GM12875 (cell line): ENCODE data around the gene WWOX.

ENCODE experiments used
- H3K4me3 ChIP-seq: one replicate; pipeline ENCODE4 v1.5.1; 2011; ENCODE audit warnings: low read depth, low read length, control low read depth
- CTCF ChIP-seq: IDR thresholded peaks from 2 replicates; pipeline ENCODE4 v1.5.1; 2011; ENCODE audit warnings: low read depth, mild to moderate bottlenecking, control low read depth, inconsistent platforms, low read length, moderate library complexity, borderline replicate concordance; ENCODE audit not compliant: insufficient read depth

Gene WWOX

GRCh38 chr16:78221892-78222291 is 122.4 kb downstream of the WWOX start:
- TF ChIP-seq CTCF: no peak
- no peak overlapping the region for H3K4me3 ChIP-seq

GRCh38 chr16:78224342-78224741 is 124.9 kb downstream of the WWOX start:
- TF ChIP-seq CTCF: no peak
- H3K4me3 ChIP-seq: no peak overlapping the region

- H3K4me3 ChIP-seq: no peak overlapping the region
- TF ChIP-seq CTCF: no peak
Measured at GRCh38 chr16:78225919-78226318, 126.5 kb downstream of the WWOX start.

GRCh38 chr16:78227855-78228254 is 128.4 kb downstream of the WWOX start:
- no peak overlapping the region for H3K4me3 ChIP-seq
- TF ChIP-seq CTCF: no peak

GRCh38 chr16:78228704-78229103 is 129.2 kb downstream of the WWOX start:
- no peak for TF ChIP-seq CTCF
- H3K4me3 ChIP-seq: no peak overlapping the region

- no peak overlapping the region for H3K4me3 ChIP-seq
- TF ChIP-seq CTCF: no peak
Measured at GRCh38 chr16:78230832-78231231, 131.4 kb downstream of the WWOX start.

- H3K4me3 ChIP-seq: no peak overlapping the region
- peak; percentile 93 for TF ChIP-seq CTCF
Measured at GRCh38 chr16:78235168-78235800, 135.8 kb downstream of the WWOX start.
